Cardiac fibroblast (primary cell): ENCODE data around the gene CDK5R1.
"Not testable (repeated sequence)": the region's sequence is repeated elsewhere in the genome, so short reads cannot be mapped to it uniquely, and the experiment has no call there.

Source experiments
- DNase-seq, 2 donors: peaks; one replicate each; pipeline versions ENCODE4 v3.0.0 to v3.0.0-alpha.2; 2010; ENCODE audit warnings: low read depth in 2 of 2
- H3K4me3 ChIP-seq, 2 donors: replicated peaks in 1 of 2; 1 replicate in 1 of 2; 2 replicates in 1 of 2; pipeline ENCODE4 v1.5.1; 2011; ENCODE audit warnings: low read depth in 2 of 2, low read length in 2 of 2, mild to moderate bottlenecking in 2 of 2, moderate library complexity in 1 of 2
- TF ChIP-seq, protein P1 (sequence below): IDR thresholded peaks from one replicate; pipeline ENCODE4 v1.5.1; 2011; ENCODE audit warnings: low read depth, mild to moderate bottlenecking, low read length, inconsistent platforms

The CDK5R1 gene

DNA sequence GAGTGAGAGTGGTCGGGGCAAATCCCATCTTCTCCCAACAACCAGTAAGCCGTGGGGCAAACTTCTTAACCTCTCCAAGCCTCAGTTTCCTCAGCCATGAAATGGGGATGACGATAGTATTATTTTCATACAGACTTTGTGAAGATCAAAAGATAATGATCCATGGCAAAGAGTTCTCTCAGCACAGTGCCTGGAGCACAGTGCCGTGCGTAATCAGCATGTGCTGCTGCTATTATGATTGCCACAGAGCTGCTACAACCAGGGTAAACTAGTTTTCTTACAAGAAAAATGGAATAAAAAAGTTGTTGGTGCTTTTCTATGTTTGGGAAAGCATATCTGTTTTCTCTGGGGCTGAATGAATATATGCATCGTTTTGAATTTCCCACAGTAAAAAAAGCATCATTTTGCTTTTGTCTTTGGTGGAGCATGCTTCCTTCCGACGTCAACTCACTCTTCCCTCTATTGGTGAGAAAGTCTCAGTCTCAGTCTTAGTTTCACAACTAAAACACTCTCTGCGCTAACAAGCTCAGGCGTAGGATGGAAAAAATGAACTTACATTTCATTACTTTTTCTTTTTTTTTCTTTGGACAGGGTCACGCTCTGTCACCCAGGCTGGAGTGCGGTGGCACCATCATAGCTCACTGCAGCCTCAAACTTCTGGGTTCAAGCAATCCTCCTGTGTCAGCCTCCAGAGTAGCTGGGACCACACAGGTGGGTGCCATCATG lies 37.2 kb downstream of the CDK5R1 start:
- TF ChIP-seq, protein P1, sequence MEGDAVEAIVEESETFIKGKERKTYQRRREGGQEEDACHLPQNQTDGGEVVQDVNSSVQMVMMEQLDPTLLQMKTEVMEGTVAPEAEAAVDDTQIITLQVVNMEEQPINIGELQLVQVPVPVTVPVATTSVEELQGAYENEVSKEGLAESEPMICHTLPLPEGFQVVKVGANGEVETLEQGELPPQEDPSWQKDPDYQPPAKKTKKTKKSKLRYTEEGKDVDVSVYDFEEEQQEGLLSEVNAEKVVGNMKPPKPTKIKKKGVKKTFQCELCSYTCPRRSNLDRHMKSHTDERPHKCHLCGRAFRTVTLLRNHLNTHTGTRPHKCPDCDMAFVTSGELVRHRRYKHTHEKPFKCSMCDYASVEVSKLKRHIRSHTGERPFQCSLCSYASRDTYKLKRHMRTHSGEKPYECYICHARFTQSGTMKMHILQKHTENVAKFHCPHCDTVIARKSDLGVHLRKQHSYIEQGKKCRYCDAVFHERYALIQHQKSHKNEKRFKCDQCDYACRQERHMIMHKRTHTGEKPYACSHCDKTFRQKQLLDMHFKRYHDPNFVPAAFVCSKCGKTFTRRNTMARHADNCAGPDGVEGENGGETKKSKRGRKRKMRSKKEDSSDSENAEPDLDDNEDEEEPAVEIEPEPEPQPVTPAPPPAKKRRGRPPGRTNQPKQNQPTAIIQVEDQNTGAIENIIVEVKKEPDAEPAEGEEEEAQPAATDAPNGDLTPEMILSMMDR: no peak
- H3K4me3 ChIP-seq: no peak overlapping the region
- DNase-seq: no peak

DNA sequence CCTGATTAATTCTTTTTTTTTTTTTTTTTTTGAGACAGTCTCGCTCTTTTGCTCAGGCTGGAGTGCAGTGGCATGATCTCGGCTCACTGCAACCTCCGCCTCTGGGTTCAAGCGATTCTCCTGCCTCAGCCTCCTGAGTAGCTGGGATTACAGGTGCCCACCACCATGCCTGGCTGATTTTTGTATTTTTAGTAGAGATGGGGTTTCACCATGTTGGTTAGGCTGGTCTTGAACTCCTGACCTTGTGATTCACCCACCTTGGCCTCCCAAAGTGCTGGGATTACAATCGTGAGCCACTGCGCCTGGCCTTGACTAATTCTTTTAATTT lies 37.7 kb downstream of the CDK5R1 start:
- DNase-seq, H3K4me3 ChIP-seq: not testable (repeated sequence)

DNA sequence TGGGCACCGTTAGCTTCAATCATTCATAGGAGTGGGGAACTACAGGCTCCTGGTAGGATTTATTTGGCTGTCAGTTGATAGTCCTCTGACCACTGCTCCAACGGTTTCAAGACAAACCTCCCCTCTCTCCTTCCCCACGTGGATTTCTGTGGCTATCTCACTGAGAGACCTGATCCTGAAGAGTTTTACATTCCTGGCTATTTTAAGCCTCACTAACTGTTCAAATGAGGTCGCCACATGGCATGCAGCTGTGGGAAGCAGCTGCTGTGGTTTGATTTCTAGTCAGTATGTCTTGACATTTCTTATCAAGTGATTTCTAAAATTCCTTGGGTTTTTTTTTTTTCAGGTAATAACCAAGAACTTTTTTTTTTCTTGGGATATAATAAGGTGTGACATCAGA lies 38.3 kb downstream of the CDK5R1 start:
- TF ChIP-seq, protein P1: no peak
- DNase-seq: peak; percentile 33 to 41

DNA sequence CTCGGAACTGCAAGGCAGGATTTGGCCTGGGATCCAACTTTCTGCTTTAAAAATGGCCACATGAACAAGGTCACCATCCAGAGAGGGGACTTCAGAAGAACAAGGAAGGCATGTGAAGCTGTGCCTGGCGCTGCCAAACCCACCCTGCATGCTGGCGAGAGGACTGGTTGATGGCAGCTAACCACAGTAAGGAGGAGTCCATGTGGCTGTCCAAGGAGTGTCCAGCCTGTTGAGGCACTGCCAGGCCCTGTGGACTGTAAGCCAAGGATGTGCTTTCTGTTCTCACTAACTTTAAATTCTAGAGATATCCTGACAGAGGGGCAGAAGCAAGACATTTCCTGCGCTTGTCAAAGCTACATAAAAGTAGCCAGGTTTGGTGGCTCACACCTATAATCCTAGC lies 40.4 kb downstream of the CDK5R1 start:
- DNase-seq: no peak
- H3K4me3 ChIP-seq: no peak overlapping the region
- TF ChIP-seq, protein P1: no peak

More for the DNA sequence above, 38.3 kb downstream of the CDK5R1 start:
- H3K4me3 ChIP-seq: no peak overlapping the region

DNA sequence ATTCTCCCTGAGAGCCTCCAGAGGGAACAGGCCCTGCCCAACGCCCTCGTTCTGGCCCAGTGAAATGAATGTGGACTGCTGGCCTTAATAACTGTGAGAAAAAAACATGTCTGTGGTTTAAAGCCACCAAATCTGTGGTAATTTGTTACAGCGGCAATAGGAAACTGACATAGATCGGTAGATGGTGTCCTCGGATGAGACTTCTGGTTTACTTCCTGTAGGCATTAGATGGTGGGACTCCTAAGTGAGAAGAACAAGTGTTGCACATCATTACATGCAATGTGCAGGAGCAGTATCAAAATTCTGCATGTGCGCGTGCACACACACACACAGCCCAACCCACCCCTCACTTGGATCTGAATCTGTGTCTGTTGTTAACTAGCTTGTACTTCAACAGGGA lies 42.0 kb downstream of the CDK5R1 start:
- DNase-seq: no peak
- H3K4me3 ChIP-seq: no peak overlapping the region
- TF ChIP-seq, protein P1: no peak

DNA sequence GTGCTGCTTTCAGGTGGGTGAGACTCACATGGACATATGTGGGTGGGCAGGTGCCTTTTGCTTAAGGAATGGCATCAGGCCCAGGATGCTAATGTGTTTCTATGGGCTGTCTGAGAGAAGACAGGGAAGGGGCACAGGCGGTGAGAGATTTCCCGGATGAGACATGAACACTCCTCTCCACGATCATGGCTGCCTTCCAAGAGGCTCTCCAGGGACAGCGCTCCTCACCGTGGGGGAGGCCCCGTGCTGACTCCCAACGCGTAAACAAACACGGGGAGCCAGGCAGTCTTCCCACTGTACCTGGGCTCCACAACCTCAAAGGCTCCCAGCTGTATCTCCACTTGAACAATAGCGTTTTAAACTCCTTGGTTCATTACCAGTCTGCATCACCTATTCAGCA lies 42.8 kb downstream of the CDK5R1 start:
- H3K4me3 ChIP-seq: no peak overlapping the region

DNA sequence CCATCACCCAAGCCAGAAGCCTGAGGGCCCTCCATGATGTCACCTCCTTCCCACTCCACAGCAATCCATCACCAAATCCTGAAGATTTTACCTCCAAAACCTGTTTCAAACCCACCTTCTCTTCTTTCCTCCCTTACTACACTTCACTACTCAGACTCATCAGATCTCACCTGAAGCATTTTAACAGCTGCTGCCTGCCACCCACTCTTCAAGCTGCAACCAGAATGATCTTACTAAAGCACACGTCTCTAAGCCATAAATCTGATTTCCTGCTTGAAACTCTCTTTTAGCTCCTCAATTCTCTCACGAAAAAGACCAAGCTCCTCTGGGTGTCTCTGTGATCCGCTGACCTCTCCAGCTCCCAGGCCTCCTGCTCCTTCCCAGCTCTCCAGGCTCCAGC lies 46.5 kb downstream of the CDK5R1 start:
- DNase-seq: no peak
- TF ChIP-seq, protein P1: no peak
- H3K4me3 ChIP-seq: no peak overlapping the region

More for the DNA sequence above, 42.8 kb downstream of the CDK5R1 start:
- DNase-seq: peak; percentile 14 to 68
- TF ChIP-seq, protein P1: no peak
